HepG2 (cell line): ENCODE measurements around the gene WSB2. TPM values are rescaled to one million over a fixed set of nuclear protein-coding genes. Genes with fewer than 3 reads are reported as not detected.

ENCODE experiments used
- ATAC-seq: fragments of 200-7000 bp; cut with Tn5 transposase; 3 replicates; pipeline ENCODE4 v1.9.1; 2020; ENCODE audit warnings: mild to moderate bottlenecking, moderate library complexity
- BruUV-seq: library from RNA; stranded (reverse); fragments of 400-500 nt; replicated peaks from 2 replicates; lab custom pipeline; 2021; lab: Mats Ljungman, UMichigan
- CTCF ChIA-PET: fragments of 300-600 bp; formaldehyde crosslinking; extraction: SDS; loops from one replicate; lab custom pipeline; 2021; ENCODE audit warnings: low total read pairs, inconsistent platforms, low intra/inter-chr PET ratio; lab: Yijun Ruan, JAX
- POLR2A ChIA-PET: fragments of 350-600 bp; sonication (Branson Sonifier 250); formaldehyde crosslinking; loops from one replicate; lab custom pipeline; 2020; ENCODE audit warnings: antibody characterized with exemption, inconsistent platforms; lab: Yijun Ruan, JAX
- DNase-seq: peaks from one replicate; pipeline ENCODE4 v3.0.0-alpha.2; 2015; ENCODE audit warnings: low spot score
- FAIRE-seq: peaks from 3 replicates; lab custom pipeline; 2011; peaks lifted over from hg19 to GRCh38; lab: Jason Lieb, UNC
- H2AFZ ChIP-seq: one replicate; pipeline ENCODE4 v1.6.1; 2011; ENCODE audit warnings: low read length, inconsistent platforms
- H3K27ac ChIP-seq: fragments of 300-600 bp; 3 replicates; pipeline ENCODE4 v1.8.0; 2011; ENCODE audit warnings: mixed run types, mild to moderate bottlenecking, mixed read lengths, low read length, inconsistent platforms; ENCODE audit not compliant: insufficient read depth; ENCODE audit errors: extremely low read length
- H3K27me3 ChIP-seq, 2 experiments: fragments of 200-600 bp in 1 of 2; 2 replicates in 1 of 2; 3 replicates in 1 of 2; pipeline versions ENCODE4 v1.6.0 to v1.8.0; 2011; ENCODE audit warnings: low read length in 2 of 2, mild to moderate bottlenecking in 2 of 2, moderate library complexity in 2 of 2, inconsistent platforms in 1 of 2; ENCODE audit not compliant: insufficient read depth in 2 of 2, control insufficient read depth in 1 of 2
- H3K36me3 ChIP-seq, 2 experiments: fragments of 200-600 bp in 1 of 2; replicated peaks in 1 of 2; 2 replicates in 1 of 2; 3 replicates in 1 of 2; pipeline versions ENCODE4 v1.5.1 to v1.8.0; 2011; ENCODE audit warnings: low read length in 2 of 2, inconsistent platforms in 1 of 2; ENCODE audit not compliant: insufficient read depth in 2 of 2, control insufficient read depth in 1 of 2
- H3K4me1 ChIP-seq: 2 replicates; pipeline ENCODE4 v1.5.1; 2012; ENCODE audit warnings: low read length, inconsistent platforms; ENCODE audit not compliant: insufficient read depth
- H3K4me2 ChIP-seq: 2 replicates; pipeline ENCODE4 v1.6.0; 2011; ENCODE audit warnings: low read depth, low read length, inconsistent platforms
- H3K4me3 ChIP-seq, 3 experiments: fragments of 200-600 bp in 1 of 3; sonication (generic), shearing (Covaris generic) in 1 of 3; replicated peaks in 1 of 3; 2 replicates each; pipeline ENCODE4 v1.5.1; 2011 to 2016; ENCODE audit warnings: low read length in 3 of 3, inconsistent platforms in 2 of 3, low read depth in 2 of 3, mild to moderate bottlenecking in 2 of 3, control low read depth in 1 of 3, mixed read lengths in 1 of 3; ENCODE audit not compliant: insufficient read depth in 1 of 3
- H3K79me2 ChIP-seq: one replicate; pipeline ENCODE4 v1.6.1; 2011; ENCODE audit warnings: low read length, inconsistent platforms; ENCODE audit not compliant: insufficient read depth
- H3K9ac ChIP-seq: 2 replicates; pipeline ENCODE4 v1.6.0; 2011; ENCODE audit warnings: mild to moderate bottlenecking, low read depth, low read length, inconsistent platforms; ENCODE audit not compliant: insufficient read depth
- H3K9me3 ChIP-seq: 2 replicates; pipeline ENCODE4 v1.5.1; 2012; ENCODE audit warnings: mild to moderate bottlenecking, low read length
- H4K20me1 ChIP-seq: 2 replicates; pipeline ENCODE4 v1.6.0; 2011; ENCODE audit warnings: inconsistent platforms, mild to moderate bottlenecking, low read length, moderate library complexity; ENCODE audit not compliant: insufficient read depth
- ELF4 ChIP-seq: sonication (generic); formaldehyde crosslinking; IDR thresholded peaks from 2 replicates; pipeline ENCODE4 v1.5.0; 2020; ENCODE audit warnings: missing genetic modification reagents, mild to moderate bottlenecking, moderate library complexity, borderline replicate concordance
- GTF3A ChIP-seq: sonication (generic); formaldehyde crosslinking; conservative IDR thresholded peaks from 2 replicates; pipeline ENCODE4 v1.4.0; 2020; ENCODE audit warnings: mild to moderate bottlenecking, missing genetic modification reagents
- HDAC1 ChIP-seq: sonication (generic); formaldehyde crosslinking; IDR thresholded peaks from 2 replicates; pipeline ENCODE4 v1.5.1; 2020; ENCODE audit warnings: mild to moderate bottlenecking, missing genetic modification reagents
- HDAC6 ChIP-seq: fragments of 200-600 bp; sonication (generic); IDR thresholded peaks from 2 replicates; pipeline ENCODE4 v1.7.0; 2017; ENCODE audit warnings: mild to moderate bottlenecking, antibody characterized with exemption, low read length, low read depth
- MAFG ChIP-seq: sonication (generic); formaldehyde crosslinking; IDR thresholded peaks from 2 replicates; pipeline ENCODE4 v1.5.1; 2020; ENCODE audit warnings: mild to moderate bottlenecking, missing genetic modification reagents
- SATB2 ChIP-seq: sonication (generic); formaldehyde crosslinking; IDR thresholded peaks from 2 replicates; pipeline ENCODE4 v1.5.0; 2020; ENCODE audit warnings: missing genetic modification reagents
- TBX3 ChIP-seq: fragments of 450-650 bp; IDR thresholded peaks from 2 replicates; pipeline ENCODE4 v1.6.1; 2017; ENCODE audit warnings: antibody characterized with exemption, mild to moderate bottlenecking, inconsistent platforms, borderline replicate concordance
- TEF ChIP-seq: sonication (generic); formaldehyde crosslinking; IDR thresholded peaks from 2 replicates; pipeline ENCODE4 v1.5.0; 2020; ENCODE audit warnings: missing genetic modification reagents
- ZBTB33 ChIP-seq: sonication (generic); formaldehyde crosslinking; IDR thresholded peaks from 2 replicates; pipeline ENCODE4 v1.4.0; 2020; ENCODE audit warnings: missing genetic modification reagents
- ZFP36 ChIP-seq: fragments of 150-350 bp; IDR thresholded peaks from 2 replicates; pipeline ENCODE4 v1.6.1; 2018; ENCODE audit warnings: borderline replicate concordance, low read length, low read depth; ENCODE audit not compliant: partially characterized antibody
- ZMYM3 ChIP-seq: sonication (generic); formaldehyde crosslinking; IDR thresholded peaks from 2 replicates; pipeline ENCODE4 v1.5.1; 2020; ENCODE audit warnings: mild to moderate bottlenecking, missing genetic modification reagents
- ZNF280D ChIP-seq: sonication (generic); formaldehyde crosslinking; IDR thresholded peaks from 2 replicates; pipeline ENCODE4 v1.5.1; 2020; ENCODE audit warnings: mild to moderate bottlenecking, missing genetic modification reagents
- ZNF558 ChIP-seq: sonication (generic); formaldehyde crosslinking; IDR thresholded peaks from 2 replicates; pipeline ENCODE4 v1.9.0; 2022; ENCODE audit warnings: mild to moderate bottlenecking, missing genetic modification reagents, borderline replicate concordance
- ZNF83 ChIP-seq: sonication (generic); formaldehyde crosslinking; IDR thresholded peaks from 2 replicates; pipeline ENCODE4 v1.4.0; 2020; ENCODE audit warnings: missing genetic modification reagents, mild to moderate bottlenecking, borderline replicate concordance
- WGBS: methylation state at CpG from one replicate; pipeline ENCODE4 v1.1.6; 2017; ENCODE audit warnings: low lambda C conversion rate; 5-methylcytosine and 5-hydroxymethylcytosine counted together
- in situ Hi-C: cut with HindIII; loops from 2 replicates; pipeline ENCODE4 v1.10.0; 2017; ENCODE audit warnings: low pct_unique_long_range_greater_than_20kb; ENCODE audit not compliant: extremely low pct_ligation_motif_present
- intact Hi-C: fragments of 100-400 bp; cut with micrococcal nuclease; formaldehyde crosslinking; loops from one replicate; pipeline ENCODE4 v1.10.0; 2022; ENCODE audit not compliant: unreplicated experiment
- polyA plus RNA-seq, 8 experiments: library from polyadenylated mRNA; depleted of rRNA in 3 of 8; stranded (reverse) in 7 of 8; unstranded in 1 of 8; fragments of >200 nt; fragmentation: Illumina TruSeq in 4 of 8; extraction: Trizol in 4 of 8; gene quantifications; 2 replicates each; pipeline versions ENCODE4 v1.2.1 to v1.2.3, GENCODE V29; 2011 to 2016; ENCODE audit warnings: low read depth in 4 of 8, missing spikeins in 1 of 8, mixed read lengths in 1 of 8; ENCODE audit not compliant: insufficient read depth in 1 of 8
- total RNA-seq, 5 experiments: library from RNA; depleted of rRNA; stranded (reverse); fragments of >200 nt; fragmentation: Illumina TruSeq; extraction: Trizol; gene quantifications; 2 replicates each; pipeline ENCODE4 v1.2.3, GENCODE V29; 2016; ENCODE audit warnings: low read depth in 1 of 5
- TF ChIP-seq, protein P1 (sequence below): sonication (generic); formaldehyde crosslinking; conservative IDR thresholded peaks from 2 replicates; pipeline ENCODE4 v1.8.0; 2022; ENCODE audit warnings: mild to moderate bottlenecking, moderate library complexity, missing genetic modification reagents

The WSB2 gene
- total and polyA plus RNA-seq, 2 of the 13 experiments (the other 11 are each of a cell fraction or from before 2014, with no cell fraction given), result 31.0 to 82.8 TPM

GRCh38 chr12:118089782-118090181 lies 28.8 kb upstream of the WSB2 start (continued):
- TF ChIP-seq ZNF83 (CRISPR knock-in tag) (no peak), ELF4 (CRISPR knock-in tag) (no peak), ZNF558 (no peak), MAFG (CRISPR knock-in tag) (no peak), ZNF280D (CRISPR knock-in tag) (no peak), ZFP36 (no peak)
- TF ChIP-seq, protein P1, sequence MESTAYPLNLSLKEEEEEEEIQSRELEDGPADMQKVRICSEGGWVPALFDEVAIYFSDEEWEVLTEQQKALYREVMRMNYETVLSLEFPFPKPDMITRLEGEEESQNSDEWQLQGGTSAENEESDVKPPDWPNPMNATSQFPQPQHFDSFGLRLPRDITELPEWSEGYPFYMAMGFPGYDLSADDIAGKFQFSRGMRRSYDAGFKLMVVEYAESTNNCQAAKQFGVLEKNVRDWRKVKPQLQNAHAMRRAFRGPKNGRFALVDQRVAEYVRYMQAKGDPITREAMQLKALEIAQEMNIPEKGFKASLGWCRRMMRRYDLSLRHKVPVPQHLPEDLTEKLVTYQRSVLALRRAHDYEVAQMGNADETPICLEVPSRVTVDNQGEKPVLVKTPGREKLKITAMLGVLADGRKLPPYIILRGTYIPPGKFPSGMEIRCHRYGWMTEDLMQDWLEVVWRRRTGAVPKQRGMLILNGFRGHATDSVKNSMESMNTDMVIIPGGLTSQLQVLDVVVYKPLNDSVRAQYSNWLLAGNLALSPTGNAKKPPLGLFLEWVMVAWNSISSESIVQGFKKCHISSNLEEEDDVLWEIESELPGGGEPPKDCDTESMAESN (CRISPR knock-in tag), result no peak

DNA sequence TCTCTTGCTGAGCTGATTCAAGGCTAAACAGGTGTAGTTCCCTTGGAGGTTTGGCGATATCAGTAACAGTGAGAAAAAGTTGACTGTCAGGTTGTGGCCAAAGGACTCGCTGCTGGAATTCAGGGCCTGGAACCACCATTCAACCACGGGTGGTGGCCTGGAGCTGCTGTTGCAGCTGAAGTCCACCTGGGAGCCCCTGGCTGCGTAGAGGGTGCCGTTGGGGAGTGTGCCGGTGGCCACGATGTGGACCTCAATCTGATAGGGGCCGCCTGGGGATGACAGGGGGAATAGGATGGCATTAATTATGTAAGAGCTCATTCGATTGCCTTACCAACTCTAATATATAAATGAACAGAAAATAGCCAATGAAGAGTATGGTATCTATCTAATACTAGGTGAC lies 21.2 kb upstream of the WSB2 start:
- H3K36me3 ChIP-seq, result peaks cover 3 to 17% of the 10 kb centered on the region in 2 experiments; a peak in 3 of 5 replicates
- H3K4me1 ChIP-seq, result no peaks in the 10 kb centered on the region
- no peak overlapping the region for H2AFZ ChIP-seq
- H3K27ac ChIP-seq, result no peak overlapping the region
- no peaks in the 10 kb centered on the region for H3K79me2 ChIP-seq
- no peaks in the 10 kb centered on the region for H3K27me3 ChIP-seq
- whole genome bisulfite sequencing, result 97% methylated on average over 7 of the region's 9 CpGs
- no peak for ATAC-seq
- no peak overlapping the region for H3K4me3 ChIP-seq
- DNase-seq, result no peak
- in situ Hi-C loops, result no loop called here
- ChIA-PET POLR2A (no interaction called here), CTCF (no interaction called here)
- H3K9me3 ChIP-seq, result no peaks in the 10 kb centered on the region
- FAIRE-seq, result no peak
- H3K4me2 ChIP-seq, result no peak overlapping the region
- H3K9ac ChIP-seq, result no peak overlapping the region
- BruUV-seq, result no TSS peak
- intact Hi-C loops, result no loop called here
- no peaks in the 10 kb centered on the region for H4K20me1 ChIP-seq
- TF ChIP-seq SATB2 (CRISPR knock-in tag) (no peak), ZMYM3 (CRISPR knock-in tag) (no peak), HDAC6 (no peak), ZBTB33 (CRISPR knock-in tag) (no peak), HDAC1 (CRISPR knock-in tag) (no peak), TEF (CRISPR knock-in tag) (no peak), GTF3A (CRISPR knock-in tag) (no peak), TBX3 (no peak)
